GM12801 (cell line): ENCODE data around the gene PAAF1.

Experiments
- CTCF ChIP-seq: IDR thresholded peaks from one replicate; pipeline ENCODE4 v1.5.1; 2011; ENCODE audit warnings: control low read depth; ENCODE audit not compliant: insufficient read length; ENCODE audit errors: extremely low read depth

Gene PAAF1

DNA sequence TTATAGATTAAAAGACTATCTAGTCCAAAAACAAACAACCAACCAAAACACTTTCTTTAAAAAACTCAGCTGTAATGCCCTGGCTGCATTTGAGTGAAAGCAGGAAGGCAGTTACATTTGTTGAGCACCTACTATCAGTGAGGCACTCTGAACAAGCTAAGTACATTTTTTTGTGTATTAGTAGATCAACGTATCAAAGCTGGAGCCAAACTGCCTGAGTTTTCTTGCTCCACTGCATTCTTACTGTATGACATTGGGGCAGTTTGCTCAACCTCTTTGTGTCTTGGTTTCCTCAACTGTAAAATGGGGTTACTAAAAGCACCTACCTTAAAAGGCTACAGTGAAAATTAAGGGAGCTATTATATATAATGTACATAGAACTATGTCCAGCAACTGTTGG, 22.1 kb upstream of the PAAF1 start:
- no peak for TF ChIP-seq CTCF

DNA sequence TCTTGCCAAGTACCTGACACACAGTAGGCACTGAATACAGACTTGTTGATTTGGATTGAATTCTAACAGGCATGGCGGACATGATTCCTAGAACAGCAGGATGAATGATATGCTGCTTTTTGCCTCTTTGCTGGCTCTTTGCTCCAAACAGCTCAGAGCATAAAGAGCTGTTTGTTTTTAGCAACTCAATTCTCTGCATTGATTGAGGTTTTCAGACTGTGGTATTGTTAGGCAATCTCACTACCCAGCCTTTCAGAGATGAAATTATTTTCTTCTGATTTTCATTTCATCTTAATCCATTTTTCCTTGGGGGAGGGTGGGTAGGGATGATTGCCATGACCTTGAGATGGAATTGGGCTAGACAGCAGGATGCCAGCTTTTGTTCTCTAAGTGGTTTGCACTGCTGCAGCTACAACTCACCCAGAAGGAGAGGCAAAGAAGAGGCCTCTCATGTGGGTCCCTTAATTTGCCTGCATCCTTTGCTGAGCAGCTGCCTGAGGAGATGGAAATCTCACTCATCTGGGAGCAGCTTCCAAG, 20.7 kb upstream of the PAAF1 start:
- no peak for TF ChIP-seq CTCF

- no peak for TF ChIP-seq CTCF
Measured at GRCh38 chr11:73859671-73860070, 17.1 kb upstream of the PAAF1 start.

DNA sequence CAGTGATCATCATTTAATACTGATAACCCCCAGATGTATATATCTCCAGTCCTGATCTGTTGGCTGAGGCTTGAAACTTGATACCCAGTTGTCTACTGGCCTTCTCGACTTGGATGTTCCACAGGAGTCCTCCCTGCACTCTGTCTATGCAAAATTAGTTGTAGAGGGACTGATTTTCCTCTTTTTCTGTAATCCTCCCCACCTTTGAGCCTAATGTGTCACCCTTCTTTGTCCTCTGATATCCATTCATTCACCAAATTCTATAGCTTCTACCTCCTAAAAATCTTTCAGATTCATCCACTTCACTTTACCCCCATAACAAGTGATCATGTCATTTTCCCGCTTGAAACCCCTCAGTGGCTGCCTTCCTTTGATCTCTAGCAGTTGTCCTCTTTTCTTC, 16.6 kb upstream of the PAAF1 start:
- TF ChIP-seq CTCF, result no peak

DNA sequence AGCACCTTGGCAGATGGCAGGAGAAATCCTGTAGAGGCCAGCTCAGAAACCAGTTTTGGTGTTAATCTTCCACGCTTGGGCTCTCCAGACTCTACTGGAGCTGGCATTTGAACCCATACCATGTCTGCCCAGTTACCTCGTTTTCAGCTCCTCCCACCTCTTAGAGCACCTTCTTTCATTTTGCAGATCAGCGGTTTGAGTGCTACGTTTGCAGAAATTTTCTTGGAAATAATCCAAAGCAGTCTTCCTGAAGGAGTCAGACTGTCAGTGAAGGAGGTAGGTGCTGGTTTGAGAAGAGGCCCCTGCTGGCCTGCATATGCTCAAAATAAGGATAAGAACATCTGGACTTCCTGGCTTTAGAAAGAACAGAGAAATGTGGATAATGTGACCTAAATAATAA, 13.8 kb upstream of the PAAF1 start:
- TF ChIP-seq CTCF, result no peak

DNA sequence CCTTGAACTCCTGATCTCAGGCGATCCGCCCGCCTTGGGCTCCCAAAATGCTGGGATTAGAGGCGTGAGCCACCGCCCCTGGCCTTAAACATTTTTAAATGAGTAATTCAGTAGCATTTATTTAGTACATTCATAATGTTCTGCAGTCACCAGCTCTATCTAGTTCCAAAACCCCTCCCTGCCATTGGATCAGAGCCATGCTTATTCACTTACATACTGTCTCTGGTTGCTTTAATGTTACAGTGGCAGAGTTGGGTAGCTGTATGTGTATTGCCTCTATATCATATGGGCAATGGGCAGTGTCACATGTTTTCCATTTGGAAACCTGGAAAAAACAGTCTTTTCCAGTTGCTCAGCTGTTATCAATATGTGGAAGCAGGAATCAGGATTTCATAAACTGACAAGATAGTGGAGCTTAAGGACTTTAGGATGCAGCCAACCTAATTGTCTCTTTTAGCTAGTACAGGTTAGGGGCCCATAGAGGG, 10.7 kb upstream of the PAAF1 start:
- no peak for TF ChIP-seq CTCF

DNA sequence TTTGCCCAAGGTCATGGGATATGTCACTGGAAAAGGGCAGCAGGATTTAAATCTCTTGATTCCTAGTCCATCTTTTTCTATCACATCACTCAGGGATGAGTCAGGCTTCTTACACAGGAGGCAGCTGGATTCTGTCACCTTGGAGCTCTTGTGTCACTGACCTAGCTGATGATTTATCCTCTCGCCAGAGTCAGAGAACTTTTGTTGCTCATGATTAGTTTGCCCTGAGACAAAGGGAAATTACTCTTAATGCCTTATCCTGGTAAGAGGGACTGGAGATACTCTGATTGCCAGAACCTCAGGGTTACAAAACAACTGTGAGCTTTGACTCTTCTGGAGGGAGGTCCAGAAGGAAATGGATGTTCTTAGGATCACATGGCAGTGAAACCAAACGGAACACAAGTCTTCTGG, 10.2 kb upstream of the PAAF1 start:
- TF ChIP-seq CTCF, result no peak

DNA sequence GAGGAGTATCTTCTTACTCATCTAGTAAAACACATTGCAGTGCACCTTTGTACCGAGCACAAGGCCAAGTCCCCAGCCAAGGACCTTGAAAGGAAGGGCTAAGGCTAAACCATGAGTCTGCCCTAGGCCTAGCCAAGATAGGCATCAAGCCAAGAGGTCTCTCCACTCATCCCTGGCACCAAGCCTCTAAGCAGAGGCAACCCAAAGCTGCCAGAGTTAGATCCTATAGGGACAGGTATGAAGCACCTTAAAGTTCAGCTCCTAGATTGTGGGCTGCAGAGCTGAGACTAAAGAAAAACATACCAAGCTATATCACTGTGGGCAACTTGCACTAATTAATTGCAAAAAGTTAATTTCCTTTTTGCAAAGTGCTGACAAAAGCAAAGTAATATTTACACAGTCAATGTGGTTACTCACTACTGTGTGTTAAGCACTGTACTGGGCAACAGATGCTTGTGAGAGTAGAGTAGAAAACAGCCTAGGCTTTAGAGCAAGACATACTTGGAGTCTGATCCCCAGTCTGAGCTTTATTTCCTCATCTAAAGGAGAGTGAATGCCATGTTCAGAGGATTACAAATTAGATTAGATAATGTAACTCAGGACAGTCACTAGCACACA, 7.4 kb upstream of the PAAF1 start:
- no peak for TF ChIP-seq CTCF
